SK-N-SH treated with all-trans-retinoic acid at 6 μM for 48 hours (cell line): ENCODE data around the gene OCIAD1.

Experiments used
- ATAC-seq: fragments of 200-7000 bp; cut with Tn5 transposase; 3 replicates; pipeline ENCODE4 v1.9.1; 2020; ENCODE audit warnings: mild to moderate bottlenecking, moderate library complexity
- ARNTL ChIP-seq: fragments of 450-650 bp; formaldehyde crosslinking; IDR thresholded peaks from 2 replicates; pipeline ENCODE4 v1.5.0; 2020; ENCODE audit warnings: low read depth, mild to moderate bottlenecking, moderate library complexity, borderline replicate concordance
- BACH2 ChIP-seq: fragments of 250-450 bp; sonication (Bioruptor Pico); IDR thresholded peaks from 2 replicates; pipeline ENCODE4 v1.9.0; 2021; ENCODE audit warnings: mild to moderate bottlenecking, borderline replicate concordance
- CSDC2 ChIP-seq: fragments of 250-450 bp; sonication (Bioruptor Pico); IDR thresholded peaks from 2 replicates; pipeline ENCODE4 v1.5.0; 2020; ENCODE audit warnings: mild to moderate bottlenecking, moderate library complexity
- CSRNP3 ChIP-seq: fragments of 250-450 bp; sonication (Bioruptor Pico); IDR thresholded peaks from 2 replicates; pipeline ENCODE4 v1.5.1; 2021; ENCODE audit warnings: mild to moderate bottlenecking, moderate library complexity
- ESRRG ChIP-seq: fragments of 250-450 bp; sonication (Bioruptor Pico); IDR thresholded peaks from 2 replicates; pipeline ENCODE4 v1.6.1; 2021; ENCODE audit warnings: mild to moderate bottlenecking
- GLIS3 ChIP-seq: fragments of 250-450 bp; sonication (Bioruptor Pico); IDR thresholded peaks from 2 replicates; pipeline ENCODE4 v1.5.0; 2020; ENCODE audit warnings: mild to moderate bottlenecking, moderate library complexity
- ISL1 ChIP-seq: fragments of 250-450 bp; sonication (Bioruptor Pico); IDR thresholded peaks from 2 replicates; pipeline ENCODE4 v2.1.2; 2022; ENCODE audit warnings: mild to moderate bottlenecking, moderate library complexity
- OSR1 ChIP-seq: fragments of 250-450 bp; sonication (Bioruptor Pico); IDR thresholded peaks from 2 replicates; pipeline ENCODE4 v1.8.0; 2022; ENCODE audit warnings: moderate library complexity, mild to moderate bottlenecking, inconsistent platforms
- POU6F1 ChIP-seq: fragments of 250-450 bp; sonication (Bioruptor Pico); IDR thresholded peaks from 2 replicates; pipeline ENCODE4 v1.8.0; 2021; ENCODE audit warnings: low read depth, mild to moderate bottlenecking, moderate library complexity, borderline replicate concordance
- PPARA ChIP-seq: fragments of 250-450 bp; sonication (Bioruptor Pico); IDR thresholded peaks from 2 replicates; pipeline ENCODE4 v1.5.0; 2020; ENCODE audit warnings: mild to moderate bottlenecking, borderline replicate concordance
- TCF4 ChIP-seq: fragments of 250-450 bp; sonication (Bioruptor Pico); IDR thresholded peaks from 2 replicates; pipeline ENCODE4 v1.8.0; 2021; ENCODE audit warnings: mild to moderate bottlenecking, moderate library complexity, borderline replicate concordance
- ZC3H10 ChIP-seq: fragments of 250-450 bp; sonication (Bioruptor Pico); IDR thresholded peaks from 2 replicates; pipeline ENCODE4 v1.5.1; 2021; ENCODE audit warnings: mild to moderate bottlenecking, moderate library complexity
- ZFP3 ChIP-seq: fragments of 250-450 bp; sonication (Bioruptor Pico); IDR thresholded peaks from 2 replicates; pipeline ENCODE4 v1.5.0; 2020; ENCODE audit warnings: mild to moderate bottlenecking, moderate library complexity
- ZFP30 ChIP-seq: fragments of 450-650 bp; formaldehyde crosslinking; IDR thresholded peaks from 2 replicates; pipeline ENCODE4 v1.5.0; 2022; ENCODE audit warnings: mild to moderate bottlenecking, moderate library complexity
- ZNF565 ChIP-seq: fragments of 450-650 bp; formaldehyde crosslinking; conservative IDR thresholded peaks from 2 replicates; pipeline ENCODE4 v1.5.0; 2020; ENCODE audit warnings: low read depth, mild to moderate bottlenecking, moderate library complexity
- ZNF70 ChIP-seq: fragments of 450-650 bp; formaldehyde crosslinking; IDR thresholded peaks from 2 replicates; pipeline ENCODE4 v1.5.0; 2020; ENCODE audit warnings: mild to moderate bottlenecking, moderate library complexity
- ZNF8 ChIP-seq: fragments of 450-650 bp; formaldehyde crosslinking; IDR thresholded peaks from 2 replicates; pipeline ENCODE4 v1.5.0; 2020; ENCODE audit warnings: mild to moderate bottlenecking, moderate library complexity
- TF ChIP-seq, protein P1 (sequence below): fragments of 250-450 bp; sonication (Bioruptor Pico); IDR thresholded peaks from 2 replicates; pipeline ENCODE4 v1.5.0; 2020; ENCODE audit warnings: mild to moderate bottlenecking, moderate library complexity
- TF ChIP-seq, protein P2 (sequence below): fragments of 250-450 bp; sonication (Bioruptor Pico); IDR thresholded peaks from 2 replicates; pipeline ENCODE4 v1.5.1; 2020; ENCODE audit warnings: low read depth, mild to moderate bottlenecking, moderate library complexity
- TF ChIP-seq, protein P3 (sequence below): fragments of 250-450 bp; sonication (Bioruptor Pico); IDR thresholded peaks from 2 replicates; pipeline ENCODE4 v1.8.0; 2020; ENCODE audit warnings: mild to moderate bottlenecking, moderate library complexity, borderline replicate concordance

Gene OCIAD1

GRCh38 chr4:48854395-48854683, 23.5 kb downstream of the OCIAD1 start:
- no peak for ATAC-seq
- TF ChIP-seq PPARA (CRISPR knock-in tag) (no peak), ESRRG (no peak), ARNTL (no peak), BACH2 (no peak), ZNF565 (CRISPR knock-in tag) (no peak), TCF4 (CRISPR knock-in tag) (no peak), ZFP3 (CRISPR knock-in tag) (no peak), ZFP30 (CRISPR knock-in tag) (no peak), ZNF8 (CRISPR knock-in tag) (no peak), ZNF70 (CRISPR knock-in tag) (no peak), ZC3H10 (CRISPR knock-in tag) (no peak), POU6F1 (CRISPR knock-in tag) (no peak), OSR1 (CRISPR knock-in tag) (no peak)
- TF ChIP-seq, protein P1, sequence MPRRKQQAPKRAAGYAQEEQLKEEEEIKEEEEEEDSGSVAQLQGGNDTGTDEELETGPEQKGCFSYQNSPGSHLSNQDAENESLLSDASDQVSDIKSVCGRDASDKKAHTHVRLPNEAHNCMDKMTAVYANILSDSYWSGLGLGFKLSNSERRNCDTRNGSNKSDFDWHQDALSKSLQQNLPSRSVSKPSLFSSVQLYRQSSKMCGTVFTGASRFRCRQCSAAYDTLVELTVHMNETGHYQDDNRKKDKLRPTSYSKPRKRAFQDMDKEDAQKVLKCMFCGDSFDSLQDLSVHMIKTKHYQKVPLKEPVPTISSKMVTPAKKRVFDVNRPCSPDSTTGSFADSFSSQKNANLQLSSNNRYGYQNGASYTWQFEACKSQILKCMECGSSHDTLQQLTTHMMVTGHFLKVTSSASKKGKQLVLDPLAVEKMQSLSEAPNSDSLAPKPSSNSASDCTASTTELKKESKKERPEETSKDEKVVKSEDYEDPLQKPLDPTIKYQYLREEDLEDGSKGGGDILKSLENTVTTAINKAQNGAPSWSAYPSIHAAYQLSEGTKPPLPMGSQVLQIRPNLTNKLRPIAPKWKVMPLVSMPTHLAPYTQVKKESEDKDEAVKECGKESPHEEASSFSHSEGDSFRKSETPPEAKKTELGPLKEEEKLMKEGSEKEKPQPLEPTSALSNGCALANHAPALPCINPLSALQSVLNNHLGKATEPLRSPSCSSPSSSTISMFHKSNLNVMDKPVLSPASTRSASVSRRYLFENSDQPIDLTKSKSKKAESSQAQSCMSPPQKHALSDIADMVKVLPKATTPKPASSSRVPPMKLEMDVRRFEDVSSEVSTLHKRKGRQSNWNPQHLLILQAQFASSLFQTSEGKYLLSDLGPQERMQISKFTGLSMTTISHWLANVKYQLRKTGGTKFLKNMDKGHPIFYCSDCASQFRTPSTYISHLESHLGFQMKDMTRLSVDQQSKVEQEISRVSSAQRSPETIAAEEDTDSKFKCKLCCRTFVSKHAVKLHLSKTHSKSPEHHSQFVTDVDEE (CRISPR knock-in tag): no peak
- TF ChIP-seq, protein P2, sequence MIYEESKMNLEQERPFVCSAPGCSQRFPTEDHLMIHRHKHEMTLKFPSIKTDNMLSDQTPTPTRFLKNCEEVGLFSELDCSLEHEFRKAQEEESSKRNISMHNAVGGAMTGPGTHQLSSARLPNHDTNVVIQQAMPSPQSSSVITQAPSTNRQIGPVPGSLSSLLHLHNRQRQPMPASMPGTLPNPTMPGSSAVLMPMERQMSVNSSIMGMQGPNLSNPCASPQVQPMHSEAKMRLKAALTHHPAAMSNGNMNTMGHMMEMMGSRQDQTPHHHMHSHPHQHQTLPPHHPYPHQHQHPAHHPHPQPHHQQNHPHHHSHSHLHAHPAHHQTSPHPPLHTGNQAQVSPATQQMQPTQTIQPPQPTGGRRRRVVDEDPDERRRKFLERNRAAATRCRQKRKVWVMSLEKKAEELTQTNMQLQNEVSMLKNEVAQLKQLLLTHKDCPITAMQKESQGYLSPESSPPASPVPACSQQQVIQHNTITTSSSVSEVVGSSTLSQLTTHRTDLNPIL: no peak
- TF ChIP-seq, protein P3, sequence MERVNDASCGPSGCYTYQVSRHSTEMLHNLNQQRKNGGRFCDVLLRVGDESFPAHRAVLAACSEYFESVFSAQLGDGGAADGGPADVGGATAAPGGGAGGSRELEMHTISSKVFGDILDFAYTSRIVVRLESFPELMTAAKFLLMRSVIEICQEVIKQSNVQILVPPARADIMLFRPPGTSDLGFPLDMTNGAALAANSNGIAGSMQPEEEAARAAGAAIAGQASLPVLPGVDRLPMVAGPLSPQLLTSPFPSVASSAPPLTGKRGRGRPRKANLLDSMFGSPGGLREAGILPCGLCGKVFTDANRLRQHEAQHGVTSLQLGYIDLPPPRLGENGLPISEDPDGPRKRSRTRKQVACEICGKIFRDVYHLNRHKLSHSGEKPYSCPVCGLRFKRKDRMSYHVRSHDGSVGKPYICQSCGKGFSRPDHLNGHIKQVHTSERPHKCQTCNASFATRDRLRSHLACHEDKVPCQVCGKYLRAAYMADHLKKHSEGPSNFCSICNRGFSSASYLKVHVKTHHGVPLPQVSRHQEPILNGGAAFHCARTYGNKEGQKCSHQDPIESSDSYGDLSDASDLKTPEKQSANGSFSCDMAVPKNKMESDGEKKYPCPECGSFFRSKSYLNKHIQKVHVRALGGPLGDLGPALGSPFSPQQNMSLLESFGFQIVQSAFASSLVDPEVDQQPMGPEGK: no peak

DNA sequence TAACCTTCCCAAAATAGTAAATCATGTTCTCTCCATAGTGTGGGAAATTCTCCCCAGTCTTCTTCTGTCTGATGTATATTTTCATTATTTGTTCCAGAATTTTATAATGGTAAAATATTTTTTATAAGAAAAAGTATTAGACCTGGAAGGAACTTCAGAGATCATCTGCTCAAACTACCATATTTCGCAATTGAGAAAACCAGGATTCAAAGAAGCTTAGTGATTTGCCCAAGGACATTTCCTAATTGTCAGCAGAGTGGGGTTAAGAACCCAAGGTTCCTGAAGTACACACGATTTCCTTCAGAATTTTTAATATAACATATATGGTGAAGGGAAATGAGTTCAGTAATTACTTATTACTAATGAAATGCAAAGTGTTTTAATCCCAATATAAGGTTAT, 24.1 kb downstream of the OCIAD1 start:
- ATAC-seq: no peak
- TF ChIP-seq TCF4 (CRISPR knock-in tag) (no peak), OSR1 (CRISPR knock-in tag) (no peak), CSRNP3 (CRISPR knock-in tag) (no peak), CSDC2 (CRISPR knock-in tag) (no peak), GLIS3 (CRISPR knock-in tag) (no peak), ISL1 (CRISPR knock-in tag) (no peak)
- TF ChIP-seq, protein P1 (CRISPR knock-in tag): no peak
- TF ChIP-seq, all 23 proteins: peak for 0
